ENCODE results near the gene RABGGTA.

The RABGGTA gene

GRCh38 chr14:24300326-24300980 lies 29.1 kb upstream of the RABGGTA start:
- no peak for DNase-seq

- peak; percentile 89 for DNase-seq
These were observed 28.1 kb upstream of the RABGGTA start, which contains the start of the genes DHRS1 and NOP9 for GRCh38 chr14:24299255-24300191. DHRS1 (minus strand) TSS chr14:24299780; CDS start chr14:24299106, 674 bp downstream. NOP9 (plus strand) TSS chr14:24299850; CDS start chr14:24299955, 105 bp downstream.

GRCh38 chr14:24298892-24299254 lies 27.5 kb upstream of the RABGGTA start:
- DNase-seq = no peak

- DNase-seq = peak; percentile 29
These were observed 26.0 kb upstream of the RABGGTA start for GRCh38 chr14:24297190-24297964.

- peak; percentile 19 for DNase-seq
These were observed 25.2 kb upstream of the RABGGTA start for GRCh38 chr14:24296341-24297157.

- DNase-seq = no peak
These were observed 22.1 kb upstream of the RABGGTA start for GRCh38 chr14:24293525-24293924.

- no peak for DNase-seq
These were observed 20.9 kb upstream of the RABGGTA start for GRCh38 chr14:24292118-24292807.

- DNase-seq = no peak
These were observed 20.2 kb upstream of the RABGGTA start for GRCh38 chr14:24291446-24292117.

- DNase-seq = no peak
These were observed 19.3 kb upstream of the RABGGTA start for GRCh38 chr14:24290746-24291145.

GRCh38 chr14:24289649-24290280 lies 18.4 kb upstream of the RABGGTA start:
- no peak for DNase-seq

GRCh38 chr14:24286996-24287395 lies 15.6 kb upstream of the RABGGTA start:
- no peak for DNase-seq

GRCh38 chr14:24285351-24285750 lies 14.0 kb upstream of the RABGGTA start:
- DNase-seq = no peak

GRCh38 chr14:24284501-24285035 lies 13.2 kb upstream of the RABGGTA start:
- DNase-seq = no peak

- no peak for DNase-seq
These were observed 12.5 kb upstream of the RABGGTA start for GRCh38 chr14:24283796-24284460.

- DNase-seq = no peak
These were observed 11.3 kb upstream of the RABGGTA start for GRCh38 chr14:24282736-24283135.

GRCh38 chr14:24281636-24282035 lies 10.2 kb upstream of the RABGGTA start:
- DNase-seq = no peak

GRCh38 chr14:24280797-24281460 lies 9.5 kb upstream of the RABGGTA start:
- DNase-seq = no peak

- DNase-seq = no peak
These were observed 8.1 kb upstream of the RABGGTA start for GRCh38 chr14:24279301-24280186.
